ENCODE results near the gene PLXNB3.
A peak's percentile ranks its signal among the peaks of the same experiment; 100 is the strongest.

The PLXNB3 gene

GRCh38 chrX:153774576-153775292 lies 10.7 kb downstream of the PLXNB3 start:
- no peak for DNase-seq

- no peak for DNase-seq
Observed at GRCh38 chrX:153775293-153776119, 11.5 kb downstream of the PLXNB3 start.

- DNase-seq: no peak
Observed at GRCh38 chrX:153776120-153776599, 12.1 kb downstream of the PLXNB3 start.

GRCh38 chrX:153776611-153777045 lies 12.6 kb downstream of the PLXNB3 start:
- no peak for DNase-seq

- no peak for DNase-seq
Observed at GRCh38 chrX:153777261-153778090, 13.4 kb downstream of the PLXNB3 start.

GRCh38 chrX:153778181-153778580 lies 14.1 kb downstream of the PLXNB3 start:
- DNase-seq: no peak

GRCh38 chrX:153778684-153779101 lies 14.6 kb downstream of the PLXNB3 start:
- no peak for DNase-seq

GRCh38 chrX:153779891-153780677 lies 16.0 kb downstream of the PLXNB3 start:
- no peak for DNase-seq

GRCh38 chrX:153780678-153781427 lies 16.8 kb downstream of the PLXNB3 start, which contains the start of gene SRPK3:
SRPK3 (plus strand) TSS chrX:153781041; CDS start chrX:153781087, 46 bp downstream.
- DNase-seq: no peak

GRCh38 chrX:153781428-153782047 lies 17.5 kb downstream of the PLXNB3 start:
- no peak for DNase-seq

GRCh38 chrX:153782313-153782712 lies 18.3 kb downstream of the PLXNB3 start:
- DNase-seq: no peak

- DNase-seq: no peak
Observed at GRCh38 chrX:153782871-153783270, 18.8 kb downstream of the PLXNB3 start.

GRCh38 chrX:153783378-153784013 lies 19.4 kb downstream of the PLXNB3 start:
- DNase-seq: no peak

- DNase-seq: no peak
Observed at GRCh38 chrX:153784325-153784967, 20.4 kb downstream of the PLXNB3 start.

- no peak for DNase-seq
Observed at GRCh38 chrX:153786669-153787068, 22.6 kb downstream of the PLXNB3 start.

GRCh38 chrX:153789654-153790053 lies 25.6 kb downstream of the PLXNB3 start:
- DNase-seq: no peak

- no peak for DNase-seq
Observed at GRCh38 chrX:153791104-153791852, 27.2 kb downstream of the PLXNB3 start.

GRCh38 chrX:153792368-153792767 lies 28.3 kb downstream of the PLXNB3 start:
- no peak for DNase-seq

GRCh38 chrX:153793291-153793690 lies 29.2 kb downstream of the PLXNB3 start:
- peak; percentile 62 for DNase-seq

Measured in suppressor macrophage treated with lipopolysaccharide for 4 hours (primary cell).